NCI-H1105 treated with DMSO at 0.1 percent for 48 hours (cell line): ENCODE results near the gene VPS16.

Source experiments
- DNase-seq: peaks from one replicate; lab custom pipeline; 2025; lab: John Stamatoyannopoulos, UW

Gene VPS16

GRCh38 chr20:2900845-2901592, 60.5 kb downstream of the VPS16 start:
- no peak for DNase-seq

- DNase-seq = no peak
Measured at GRCh38 chr20:2902291-2902690, 61.7 kb downstream of the VPS16 start.

GRCh38 chr20:2902818-2903217, 62.3 kb downstream of the VPS16 start:
- no peak for DNase-seq

DNA sequence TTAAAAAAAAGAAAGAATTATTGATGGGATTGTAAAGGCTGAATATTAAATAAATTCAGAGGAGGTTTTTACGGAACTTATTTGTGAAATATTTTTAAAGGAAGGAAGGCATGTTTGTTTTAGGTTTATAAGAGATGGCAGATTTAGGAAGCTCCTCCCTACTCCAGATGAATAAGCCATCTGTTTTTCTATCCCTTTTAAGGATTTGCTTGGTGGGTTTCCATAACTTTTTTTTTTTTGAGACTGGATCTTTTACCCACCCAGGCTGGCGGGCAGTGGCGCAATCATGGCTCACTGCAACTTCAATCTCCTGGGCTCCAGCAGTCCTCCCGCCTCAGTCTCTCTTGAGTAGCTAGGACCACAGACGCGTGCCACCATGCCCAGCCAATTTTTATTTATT, 63.1 kb downstream of the VPS16 start:
- no peak for DNase-seq

- DNase-seq = no peak
Measured at GRCh38 chr20:2907519-2907918, 67.0 kb downstream of the VPS16 start.

- DNase-seq = no peak
Measured at GRCh38 chr20:2909953-2910352, 69.4 kb downstream of the VPS16 start.

- DNase-seq = no peak
Measured at GRCh38 chr20:2911200-2911599, 70.7 kb downstream of the VPS16 start.

- DNase-seq = peak; percentile 26
Measured at GRCh38 chr20:2914160-2914559, 73.6 kb downstream of the VPS16 start.
